ENCODE data around the gene S1PR5. TPM values are rescaled to one million over a fixed set of nuclear protein-coding genes. Genes with fewer than 3 reads are reported as not detected.

Gene S1PR5
- total RNA-seq, 4 donors from 2014 or later: 0.84 TPM; not detected in 3

DNA sequence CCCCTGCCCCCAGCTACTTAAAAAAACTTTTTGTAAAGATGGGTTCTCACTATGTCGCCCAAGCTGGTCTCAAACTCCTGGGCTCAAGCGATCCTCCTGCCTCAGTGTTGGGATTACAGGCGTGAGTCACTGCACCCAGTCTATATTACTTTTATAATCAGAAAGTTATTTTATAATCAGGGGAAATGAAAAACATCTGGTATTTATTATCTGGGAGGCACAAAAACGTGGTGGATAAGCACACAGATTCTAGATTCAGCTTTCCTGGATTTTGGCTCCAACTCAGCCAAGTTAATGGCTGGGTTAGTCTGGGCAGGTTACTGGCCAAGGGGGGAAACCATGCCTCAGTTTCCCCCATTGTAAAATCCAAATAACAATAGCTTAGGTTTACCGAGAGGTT, 38.8 kb downstream of the S1PR5 start:
- Histone ChIP-seq H3K36me3 (no peaks in the 10 kb centered on the region), H3K9me3 (no peaks in the 10 kb centered on the region), H3K27me3 (no peaks in the 10 kb centered on the region), H3K27ac (no peak overlapping the region), H3K4me1 (peaks cover 0 to 15% (median 0%) of the 10 kb centered on the region in 4 donors), H3K4me3 (peak overlapping the region in 3 of 4 donors; percentile 28 to 53 (median 33))
- WGBS, 2 donors: 25% methylated on average over 5 of the region's 5 CpGs
- DNase-seq (ENCODE audit: low spot score in 2 of 2): no peak
- TF ChIP-seq EP300 (IDR thresholded peaks at IDR 0.05) (no peak), CTCF (IDR thresholded peaks at IDR 0.05) (no peak), POLR2A (IDR thresholded peaks at IDR 0.05) (no peak)

GRCh38 chr19:10474962-10475451, 42.2 kb downstream of the S1PR5 start:
- TF ChIP-seq POLR2A (IDR thresholded peaks at IDR 0.05) (no peak), CTCF (IDR thresholded peaks at IDR 0.05) (no peak), EP300 (IDR thresholded peaks at IDR 0.05) (no peak)

GRCh38 chr19:10473192-10473591, 44.1 kb downstream of the S1PR5 start:
- Histone ChIP-seq H3K9me3 (no peaks in the 10 kb centered on the region), H3K27ac (no peak overlapping the region), H3K4me1 (peaks cover 0 to under 1% (median 0%) of the 10 kb centered on the region in 4 donors), H3K4me3 (no peak overlapping the region), H3K36me3 (no peaks in the 10 kb centered on the region), H3K27me3 (no peaks in the 10 kb centered on the region)
- WGBS, 2 donors: 75 to 83% methylated on average over 5 of the region's 5 CpGs
- TF ChIP-seq CTCF (IDR thresholded peaks at IDR 0.05) (no peak), POLR2A (IDR thresholded peaks at IDR 0.05) (no peak), EP300 (IDR thresholded peaks at IDR 0.05) (no peak)
- no peak for DNase-seq (ENCODE audit: low spot score in 2 of 2)

More at GRCh38 chr19:10474962-10475451, 42.2 kb downstream of the S1PR5 start:
- 73 to 76% methylated on average over 6 of the region's 6 CpGs for WGBS, 2 donors
- Histone ChIP-seq H3K36me3 (no peaks in the 10 kb centered on the region), H3K4me1 (peaks cover 0 to 15% (median 0%) of the 10 kb centered on the region in 4 donors), H3K4me3 (no peak overlapping the region), H3K9me3 (no peaks in the 10 kb centered on the region), H3K27me3 (no peaks in the 10 kb centered on the region), H3K27ac (no peak overlapping the region)
- no peak for DNase-seq (ENCODE audit: low spot score in 2 of 2)

- no peak for DNase-seq (ENCODE audit: low spot score in 2 of 2)
- Histone ChIP-seq H3K27me3 (no peaks in the 10 kb centered on the region), H3K27ac (no peak overlapping the region), H3K9me3 (no peaks in the 10 kb centered on the region), H3K4me3 (no peak overlapping the region), H3K4me1 (no peaks in the 10 kb centered on the region), H3K36me3 (peaks cover 0 to 12% (median 0%) of the 10 kb centered on the region in 3 donors)
- TF ChIP-seq POLR2A (IDR thresholded peaks at IDR 0.05): no peak
- peak in 1 of 5 experiments; percentile 18 for TF ChIP-seq CTCF (IDR thresholded peaks at IDR 0.05)
- 32 to 36% methylated on average over 6 of the region's 6 CpGs for WGBS, 2 donors
Observed at GRCh38 chr19:10471909-10472308, 45.3 kb downstream of the S1PR5 start.

DNA sequence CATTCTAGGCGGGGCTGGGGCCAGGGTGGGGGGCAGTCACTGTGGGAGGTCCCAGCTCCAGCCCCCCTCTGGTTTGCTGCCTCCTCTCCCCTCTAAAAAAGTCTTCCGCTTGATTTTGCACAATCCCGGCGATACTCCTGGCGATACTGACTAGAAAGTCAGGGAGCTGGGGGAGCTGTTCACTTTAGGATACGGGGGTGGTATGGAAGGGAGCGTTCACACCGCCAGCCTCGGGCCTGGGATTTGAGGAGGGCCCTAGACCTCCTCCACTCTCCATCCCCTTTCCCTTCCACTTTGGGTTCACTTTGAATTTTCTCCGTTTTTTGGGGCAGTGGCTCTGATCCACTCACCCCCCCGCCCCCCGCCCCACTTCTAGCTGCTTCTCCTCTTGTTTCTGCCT, 49.1 kb downstream of the S1PR5 start:
- TF ChIP-seq CTCF (IDR thresholded peaks at IDR 0.05): no peak
- no peak for TF ChIP-seq POLR2A (IDR thresholded peaks at IDR 0.05)
- no peak for TF ChIP-seq EP300 (IDR thresholded peaks at IDR 0.05)
- H3K9me3 ChIP-seq: no peaks in the 10 kb centered on the region
- DNase-seq (ENCODE audit: low spot score in 2 of 2): no peak
- H3K36me3 ChIP-seq: peaks cover 0 to 41% (median 0%) of the 10 kb centered on the region in 3 donors
- no peaks in the 10 kb centered on the region for H3K4me1 ChIP-seq
- H3K4me3 ChIP-seq: no peak overlapping the region
- H3K27ac ChIP-seq: no peak overlapping the region
- 65 to 75% methylated on average over 12 of the region's 12 CpGs for WGBS, 2 donors
- H3K27me3 ChIP-seq: no peaks in the 10 kb centered on the region
